ENCODE measurements around the gene GMDS.

GMDS gene

DNA sequence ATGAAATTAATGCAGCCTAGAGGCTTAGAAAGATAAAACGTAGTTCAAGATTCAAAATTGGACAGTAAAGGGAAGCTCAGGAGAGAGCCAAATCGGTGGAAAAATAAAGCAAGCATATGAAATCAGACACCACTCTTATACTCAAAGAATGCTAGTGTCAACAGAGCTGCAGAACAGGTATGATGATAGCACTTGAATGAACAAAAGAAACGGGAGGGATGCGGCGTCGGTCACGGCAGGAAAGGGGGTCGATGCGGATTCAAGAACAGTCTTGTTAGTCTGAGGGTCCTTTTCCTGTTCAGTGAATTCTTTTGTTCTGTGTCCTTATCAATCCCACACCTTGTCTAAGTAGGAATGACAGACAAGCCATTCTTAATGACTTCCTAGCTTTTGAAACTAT, 521.3 kb downstream of the GMDS start:
- DNase-seq: no peak

- DNase-seq: no peak
Measured at GRCh38 chr6:1722801-1723200, 522.6 kb downstream of the GMDS start.

DNA sequence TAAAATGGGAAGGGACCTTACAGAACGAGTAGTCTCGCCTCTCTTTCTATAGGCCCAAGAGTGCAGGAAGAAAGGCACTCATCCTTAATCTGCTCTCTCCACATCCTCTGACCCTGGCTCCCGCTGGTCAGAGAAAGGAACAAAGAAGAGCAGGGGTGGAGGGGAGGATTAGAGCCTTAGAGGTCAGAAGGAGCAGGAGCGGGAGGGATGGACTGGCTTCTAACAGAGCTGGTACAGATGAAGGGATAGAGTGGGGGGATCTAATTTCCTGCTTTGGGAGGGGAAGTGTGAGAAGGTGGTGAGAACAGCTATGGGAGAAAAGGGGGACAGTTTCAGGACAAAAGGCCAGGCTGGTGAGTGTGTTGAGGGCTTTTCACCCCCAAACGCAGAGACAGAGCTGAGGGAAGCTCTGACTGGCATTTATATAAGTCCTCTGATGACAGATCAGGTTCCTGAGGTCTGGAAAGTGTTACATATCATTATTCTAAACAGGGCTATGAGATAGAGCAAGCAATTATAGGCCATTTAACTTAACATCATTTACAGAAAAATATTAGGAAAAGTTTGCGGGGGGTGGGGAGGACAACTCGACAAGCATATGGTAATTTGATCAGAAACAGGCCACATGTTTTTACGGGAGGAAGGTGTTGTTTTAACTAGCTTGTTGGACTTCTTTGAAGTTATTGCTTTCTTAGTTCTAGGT, 524.6 kb downstream of the GMDS start:
- no peak for DNase-seq

- DNase-seq: no peak
Measured at GRCh38 chr6:1719922-1720321, 525.5 kb downstream of the GMDS start.

DNA sequence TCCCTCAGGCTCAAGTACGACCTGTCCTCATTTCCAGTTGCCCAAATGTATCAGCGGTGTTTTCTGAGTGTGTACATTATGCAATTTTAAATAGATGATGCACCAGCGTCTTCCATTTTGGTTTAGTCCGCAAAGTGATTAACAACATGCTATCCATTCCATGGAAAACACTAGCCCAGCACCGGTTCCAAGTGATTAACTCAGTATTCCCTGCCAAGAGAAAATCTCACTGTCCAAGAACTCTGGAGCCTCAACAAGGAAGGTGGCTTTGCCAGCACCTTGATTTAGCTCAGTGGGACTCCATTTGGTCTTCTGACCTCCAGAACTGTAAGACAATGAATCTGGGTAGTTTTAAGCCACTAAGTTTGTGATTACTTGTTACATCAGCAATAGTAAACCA, 528.5 kb downstream of the GMDS start:
- DNase-seq: no peak

GRCh38 chr6:1716396-1716795, 529.0 kb downstream of the GMDS start:
- no peak for DNase-seq

DNA sequence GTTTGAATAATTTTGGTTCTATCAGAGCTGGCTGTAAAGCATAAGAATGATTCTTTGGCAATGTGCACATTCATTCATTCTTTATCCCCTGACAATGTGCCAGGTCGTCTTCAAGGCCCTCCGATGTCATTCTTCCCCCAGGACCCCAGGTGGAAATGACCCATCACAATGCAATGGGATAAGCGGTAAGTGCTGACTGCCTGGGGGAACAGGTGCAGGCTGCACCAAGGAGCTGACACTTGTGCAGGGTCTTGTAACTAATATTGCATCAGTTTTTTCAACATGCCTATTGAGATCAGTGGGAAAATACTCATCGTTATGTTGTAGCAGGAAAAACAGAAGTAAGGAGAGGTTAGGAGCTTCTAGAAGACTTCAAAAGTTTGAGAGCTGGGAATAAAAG, 530.1 kb downstream of the GMDS start:
- no peak for DNase-seq

DNA sequence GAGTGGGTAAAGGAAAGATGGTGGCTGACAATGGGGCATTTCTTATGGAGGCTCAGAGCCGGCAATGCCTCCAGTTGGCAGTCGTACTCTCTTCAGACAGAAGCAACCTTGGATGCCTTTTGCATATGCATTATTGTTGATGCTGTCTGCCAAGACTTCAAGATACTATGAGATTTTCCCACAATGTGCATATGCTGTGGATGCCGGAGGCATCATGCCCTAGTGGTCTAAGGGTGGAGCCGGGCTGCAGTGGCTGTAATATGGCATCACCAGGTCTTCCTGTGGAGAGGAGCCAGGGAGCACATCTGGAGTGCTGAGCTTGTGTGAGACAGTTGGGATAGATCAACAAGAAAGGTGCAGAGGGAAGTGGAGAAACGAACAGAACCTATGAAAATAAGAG, 530.8 kb downstream of the GMDS start:
- DNase-seq: no peak

- no peak for DNase-seq
Measured at GRCh38 chr6:1713016-1713600, 532.3 kb downstream of the GMDS start.

DNA sequence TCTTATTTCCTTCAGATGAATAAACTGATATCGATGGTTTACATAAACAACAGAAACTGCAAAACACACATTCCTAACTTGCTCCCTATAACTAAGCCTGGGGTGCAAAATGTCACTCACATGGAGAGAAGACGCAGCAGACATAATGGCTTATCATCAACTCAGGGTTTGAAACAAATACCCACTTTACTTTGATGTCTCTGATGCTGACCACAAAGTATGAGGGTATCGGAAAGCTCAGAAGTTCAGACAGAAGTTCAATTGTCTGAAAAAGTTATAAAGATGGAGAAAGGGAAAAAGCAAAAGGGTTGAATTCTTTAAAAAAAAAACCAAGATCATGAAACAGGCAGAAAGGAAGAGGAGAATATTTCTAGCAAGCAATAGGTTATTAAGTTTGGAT, 533.0 kb downstream of the GMDS start:
- no peak for DNase-seq

- no peak for DNase-seq
Measured at GRCh38 chr6:1711136-1711535, 534.3 kb downstream of the GMDS start.

DNA sequence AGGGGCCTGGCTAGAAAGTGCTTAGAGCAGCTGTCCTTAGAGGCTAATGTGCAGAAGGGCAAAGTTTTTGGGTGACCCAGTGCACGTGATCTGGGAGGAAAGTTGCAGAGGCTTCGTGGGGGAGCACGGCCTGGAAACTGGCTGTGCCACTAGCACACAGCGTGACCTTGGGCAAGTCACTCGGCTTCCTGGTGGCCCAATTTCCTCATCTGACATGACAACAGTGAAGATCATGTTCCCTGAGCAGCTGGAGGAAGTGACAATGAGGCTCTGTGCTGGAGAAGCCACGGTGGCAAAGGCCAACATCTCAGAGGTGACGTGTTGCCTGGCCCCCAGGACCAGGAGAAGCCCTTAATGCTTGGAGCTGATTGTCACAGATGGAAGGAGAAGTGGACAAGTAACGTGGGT, 536.2 kb downstream of the GMDS start:
- no peak for DNase-seq

GRCh38 chr6:1708820-1709219, 536.6 kb downstream of the GMDS start:
- no peak for DNase-seq

- DNase-seq: no peak
Measured at GRCh38 chr6:1708122-1708521, 537.3 kb downstream of the GMDS start.

- no peak for DNase-seq
Measured at GRCh38 chr6:1705630-1706029, 539.8 kb downstream of the GMDS start.

GRCh38 chr6:1705183-1705582, 540.2 kb downstream of the GMDS start:
- DNase-seq: no peak

DNA sequence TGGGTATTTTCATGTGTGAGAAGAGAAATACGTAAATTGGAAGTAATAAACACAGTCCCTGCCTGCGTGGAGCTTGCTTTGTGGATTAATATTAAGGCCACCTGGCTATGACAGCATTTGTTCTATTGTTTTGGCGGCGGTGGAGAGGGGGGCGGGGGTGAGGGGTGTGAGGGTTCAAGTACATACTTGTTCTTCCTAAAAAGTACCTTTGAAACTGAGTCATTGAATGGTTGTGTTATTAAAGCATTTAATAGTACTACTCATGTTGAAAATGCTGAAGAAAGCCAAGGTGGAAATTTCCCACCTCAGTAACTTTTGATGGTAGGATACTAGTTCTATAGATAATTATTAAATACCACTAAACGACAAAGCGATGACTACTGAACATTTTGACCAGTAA, 540.7 kb downstream of the GMDS start:
- no peak for DNase-seq

DNA sequence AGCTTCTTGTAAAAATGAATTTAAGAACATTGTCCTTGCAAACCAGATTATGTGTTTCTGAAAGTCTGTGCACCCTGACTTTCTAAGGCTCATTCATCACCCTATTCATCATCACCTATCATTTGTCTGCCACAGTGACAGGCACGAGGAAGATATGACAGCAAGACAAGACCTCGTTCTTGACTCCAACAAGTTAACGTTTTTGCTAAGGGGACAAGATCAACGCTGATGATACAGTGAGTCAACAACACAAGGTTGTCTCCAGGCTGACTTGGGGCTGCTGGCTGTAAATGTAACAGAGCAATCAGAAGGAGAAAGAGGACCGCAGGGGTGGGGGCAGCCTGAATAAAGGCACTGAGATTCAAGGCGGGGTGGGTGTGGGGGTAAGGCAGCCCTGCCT, 541.5 kb downstream of the GMDS start:
- no peak for DNase-seq

DNA sequence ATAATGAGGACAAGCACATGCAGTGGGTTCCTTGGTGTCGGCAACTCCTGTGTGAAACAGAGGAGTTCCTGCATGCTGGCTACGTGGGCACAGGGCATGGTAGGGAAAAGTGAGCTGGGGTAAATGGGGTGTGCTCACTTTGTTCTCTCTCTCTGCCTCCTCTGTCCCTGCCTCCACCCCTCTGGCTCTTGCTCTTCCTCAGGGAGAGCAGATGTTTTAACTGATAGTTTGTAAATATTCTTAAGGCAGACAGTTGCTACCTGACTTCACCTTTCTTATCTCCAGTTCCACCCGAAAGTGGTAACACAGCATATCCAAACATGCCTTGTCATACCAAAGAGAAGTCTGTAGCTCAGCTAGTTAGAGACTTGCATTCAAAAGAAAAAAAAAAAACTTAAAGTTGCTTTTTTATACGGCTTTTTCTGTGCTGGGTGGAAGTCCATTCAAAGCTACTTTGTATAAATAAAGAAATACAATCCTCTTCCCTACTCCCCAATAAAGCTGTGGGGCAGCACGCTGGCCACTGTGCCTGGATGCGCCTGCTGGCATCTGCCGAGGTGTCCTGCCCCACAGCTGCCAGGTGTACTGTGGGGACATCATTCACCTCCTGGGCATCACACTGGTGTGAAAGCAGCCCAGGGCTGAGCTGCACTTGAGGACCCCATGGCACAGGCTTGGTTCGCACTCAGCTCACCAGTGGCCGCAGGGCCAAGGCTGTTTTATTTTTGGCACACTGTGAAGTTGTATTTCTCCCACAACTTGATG, 542.1 kb downstream of the GMDS start:
- DNase-seq: no peak

DNA sequence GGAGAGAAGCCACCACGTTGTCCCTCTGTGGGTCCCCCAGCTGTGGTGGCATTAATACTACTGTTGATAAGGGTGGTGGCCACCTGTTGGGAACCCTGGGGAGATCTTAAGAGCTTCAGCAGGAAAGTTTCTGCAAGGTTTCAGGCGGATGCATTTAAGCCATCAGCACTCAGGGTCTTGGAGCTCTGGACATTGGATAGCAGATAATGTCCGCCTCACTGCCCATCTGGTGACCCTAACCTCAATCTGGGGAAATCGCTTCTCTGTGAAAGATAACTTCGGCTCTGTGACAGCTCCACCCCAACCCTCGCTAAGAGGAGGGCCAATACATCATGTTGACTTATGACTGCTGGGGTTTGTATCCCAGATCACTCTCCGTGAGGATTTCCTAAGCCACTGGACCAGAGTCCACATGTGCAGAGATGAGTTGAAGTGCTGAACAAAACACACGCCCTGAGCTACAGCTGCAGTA, 542.8 kb downstream of the GMDS start:
- no peak for DNase-seq

- DNase-seq: no peak
Measured at GRCh38 chr6:1701668-1702353, 543.6 kb downstream of the GMDS start.

GRCh38 chr6:1700278-1700967, 545.0 kb downstream of the GMDS start:
- DNase-seq: no peak

- DNase-seq: no peak
Measured at GRCh38 chr6:1698527-1698926, 546.9 kb downstream of the GMDS start.
